Heart right ventricle (tissue), 16 donors: ENCODE measurements around the gene FGR. TPM values are rescaled to one million over a fixed set of nuclear protein-coding genes. Genes with fewer than 3 reads are reported as not detected.

Source experiments
- ATAC-seq, 8 donors: fragments of 200-7000 bp; cut with Tn5 transposase; one replicate each; pipeline ENCODE4 v1.9.1; 2020; ENCODE audit warnings: mild to moderate bottlenecking in 8 of 8, moderate library complexity in 8 of 8, moderate number of reproducible peaks in 1 of 8
- DNase-seq, 2 donors: peaks; one replicate each; pipeline ENCODE4 v3.0.0-alpha.2; 2020
- H3K27ac ChIP-seq, 10 donors: fragments of 200-600 bp; sonication (generic) in 2 of 10; one replicate each; pipeline versions ENCODE4 v1.5.0 to v1.8.0; 2020 to 2022; ENCODE audit warnings: mild to moderate bottlenecking in 3 of 10
- H3K27me3 ChIP-seq, 7 donors: fragments of 200-600 bp; one replicate each; pipeline ENCODE4 v1.8.0; 2021 to 2022; ENCODE audit warnings: mild to moderate bottlenecking in 2 of 7
- H3K36me3 ChIP-seq, 9 donors: fragments of 200-600 bp; sonication (generic) in 1 of 9; one replicate each; pipeline versions ENCODE4 v1.5.0 to v1.8.0; 2020 to 2022; ENCODE audit warnings: mild to moderate bottlenecking in 2 of 9
- H3K4me1 ChIP-seq, 9 donors: fragments of 200-600 bp; sonication (generic) in 1 of 9; one replicate each; pipeline versions ENCODE4 v1.5.0 to v1.8.0; 2020 to 2022; ENCODE audit warnings: mild to moderate bottlenecking in 4 of 9
- H3K4me3 ChIP-seq, 10 donors: fragments of 200-600 bp; sonication (generic) in 2 of 10; one replicate each; pipeline versions ENCODE4 v1.5.0 to v1.8.0; 2020 to 2022; ENCODE audit warnings: mild to moderate bottlenecking in 7 of 10, moderate library complexity in 2 of 10
- H3K9me3 ChIP-seq, 11 donors: fragments of 200-600 bp in 10 of 11; sonication (generic) in 2 of 11; one replicate each; pipeline versions ENCODE4 v1.5.0 to v1.8.0; 2013 to 2022; ENCODE audit warnings: mild to moderate bottlenecking in 2 of 11, control low read depth in 1 of 11, moderate library complexity in 1 of 11
- WGBS, 2 donors: extraction: QIAGEN DNeasy Blood & Tissue Kit; methylation state at CpG; one replicate each; pipeline ENCODE4 v1.1.7; 2013; ENCODE audit warnings: inconsistent platforms in 1 of 2; 5-methylcytosine and 5-hydroxymethylcytosine counted together
- intact Hi-C, 10 donors: fragments of 100-400 bp; cut with DNase I; formaldehyde crosslinking; loops; one replicate each; pipeline versions ENCODE4 v1.11.1 to v1.14.2; 2022
- polyA plus RNA-seq, 2 donors: library from polyadenylated mRNA; stranded (reverse); fragments of 200-250 nt; gene quantifications; one replicate each; pipeline ENCODE4 v1.2.3, GENCODE V29; 2013
- total RNA-seq, 10 donors: library from RNA; stranded (reverse); fragmentation: NEBNext Ultra II Directional in 3 of 10; extraction: Animal tissue kit (Norgen Biotek cat#: 25700) in 3 of 10; gene quantifications; one replicate each; pipeline versions ENCODE4 v1.2.1 to v1.2.4, GENCODE V29; 2021 to 2023
- TF ChIP-seq, protein P1 (sequence below), 9 donors: fragments of 200-600 bp; sonication (generic) in 2 of 9; IDR thresholded peaks; one replicate each; pipeline versions ENCODE4 v1.5.0 to v1.8.0; 2021 to 2022; ENCODE audit warnings: antibody characterized with exemption in 9 of 9, mild to moderate bottlenecking in 5 of 9, moderate library complexity in 1 of 9
- donor health status: Arrhythmogenic right ventricular cardiomyopathy.
- donor health status: ischemic (EF 13 %, LVEDD 7.1; RV severe dilation, severe dysfunction).
- donor health status: healthy with polysubstance abuse.
- donor health status: DM: no; HTN: yes; CAD: no.
- donor health status: DM: no; HTN: no; CAD: no.
- donor health status: ischemic (EF 25% LVEDD 6.9; RV normal size, moderate dysfunction).
- donor health status: ischemic (EF 25% LVEDD 5.7; RV mildly dilated, moderate dysfunction).
- donor health status: healthy.
- donor health status: DM: yes; HTN: yes; CAD: no.
- donor health status: Ischemic cardiomyopathy.
- donor health status: ischemic (EF 35%, LVEDD 5.7; RV mildly dilated, moderate dysfunction).
- donor health status: nonischemic (EF 11% LVEDD 7.7; RV severe dilation, severe dysfunction).
- donor health status: DM: yes; HTN: yes; CAD: no.
- donor health status: PGD.
- donor health status: ischemic (EF 29% LVEDD 5.4; RV normal size, mild dysfunction).
- donor health status: nonischemic (EF 23%, LVEDD 6.1; RV moderate dilation, normal function).

FGR gene
- total and polyA plus RNA-seq, 12 donors = 1.4 to 11.0 (median 3.2) TPM

DNA sequence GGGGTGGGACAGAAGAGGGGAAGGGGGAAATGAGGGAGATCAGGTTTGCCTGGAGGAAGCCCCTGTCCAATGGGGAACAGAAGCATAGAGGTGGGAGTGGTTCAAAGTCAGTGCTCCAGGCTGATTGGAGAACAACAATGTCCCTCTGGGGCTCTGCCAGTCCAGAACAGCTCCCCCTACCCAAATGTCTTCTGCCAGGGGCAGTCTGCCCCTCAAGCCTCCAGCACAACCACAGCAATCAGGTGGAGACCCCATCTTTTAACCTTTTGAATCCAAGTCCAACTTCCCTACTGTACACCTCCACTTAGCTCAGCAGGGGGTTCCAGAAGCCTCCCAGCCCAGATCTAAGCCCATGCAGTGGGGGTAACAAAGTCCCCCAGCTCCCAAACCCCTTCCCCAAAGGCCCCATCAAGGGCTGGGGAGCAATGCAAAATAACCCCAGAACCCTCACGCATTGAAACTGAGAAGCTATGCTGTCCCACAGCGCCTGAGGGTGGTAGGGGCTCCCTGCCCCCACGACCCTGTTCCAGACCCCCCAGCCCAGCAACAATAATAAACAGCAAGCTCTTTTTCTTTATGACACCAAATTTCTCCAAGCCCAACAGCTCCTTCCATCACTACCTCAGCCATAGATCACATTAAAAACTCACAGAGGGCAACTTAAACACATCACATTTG lies 34.3 kb downstream of the FGR start:
- WGBS, 2 donors = 46 to 57% methylated on average over 3 of the region's 3 CpGs
- intact Hi-C loops = loop anchor here in 9 of 10 donors (2.0 to 10.0 kb wide), 14 partner anchors 32 to 306 kb away; partner anchors contain the start of gene WASF2 (in 1 of the 9)

GRCh38 chr1:27599605-27600497 lies 35.1 kb downstream of the FGR start:
- peak overlapping the region; percentile 30 to 100 (median 96) for H3K27ac ChIP-seq
- TF ChIP-seq, protein P1, sequence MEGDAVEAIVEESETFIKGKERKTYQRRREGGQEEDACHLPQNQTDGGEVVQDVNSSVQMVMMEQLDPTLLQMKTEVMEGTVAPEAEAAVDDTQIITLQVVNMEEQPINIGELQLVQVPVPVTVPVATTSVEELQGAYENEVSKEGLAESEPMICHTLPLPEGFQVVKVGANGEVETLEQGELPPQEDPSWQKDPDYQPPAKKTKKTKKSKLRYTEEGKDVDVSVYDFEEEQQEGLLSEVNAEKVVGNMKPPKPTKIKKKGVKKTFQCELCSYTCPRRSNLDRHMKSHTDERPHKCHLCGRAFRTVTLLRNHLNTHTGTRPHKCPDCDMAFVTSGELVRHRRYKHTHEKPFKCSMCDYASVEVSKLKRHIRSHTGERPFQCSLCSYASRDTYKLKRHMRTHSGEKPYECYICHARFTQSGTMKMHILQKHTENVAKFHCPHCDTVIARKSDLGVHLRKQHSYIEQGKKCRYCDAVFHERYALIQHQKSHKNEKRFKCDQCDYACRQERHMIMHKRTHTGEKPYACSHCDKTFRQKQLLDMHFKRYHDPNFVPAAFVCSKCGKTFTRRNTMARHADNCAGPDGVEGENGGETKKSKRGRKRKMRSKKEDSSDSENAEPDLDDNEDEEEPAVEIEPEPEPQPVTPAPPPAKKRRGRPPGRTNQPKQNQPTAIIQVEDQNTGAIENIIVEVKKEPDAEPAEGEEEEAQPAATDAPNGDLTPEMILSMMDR (IDR thresholded peaks at IDR 0.05) = no peak
- WGBS, 2 donors = 42 to 46% methylated on average over 9 of the region's 9 CpGs
- ATAC-seq = no peak
- peaks cover 57 to 85% (median 83%) of the 10 kb centered on the region in 9 donors for H3K4me1 ChIP-seq
- DNase-seq = no peak
- peaks cover 0 to 9% (median 0%) of the 10 kb centered on the region in 9 donors for H3K36me3 ChIP-seq
- H3K4me3 ChIP-seq = peak overlapping the region in 6 of 10 donors; percentile 1 to 99 (median 26)
- no peaks in the 10 kb centered on the region for H3K9me3 ChIP-seq
- intact Hi-C loops = loop anchor here in 9 of 10 donors (2.0 to 10.0 kb wide), 14 partner anchors 31 to 305 kb away; partner anchors contain the start of gene WASF2 (in 1 of the 9)
- H3K27me3 ChIP-seq = peaks cover 0 to 4% (median 0%) of the 10 kb centered on the region in 7 donors

More for the DNA sequence above, 34.3 kb downstream of the FGR start:
- ATAC-seq = no peak
- Histone ChIP-seq H3K4me3 (peak overlapping the region in 6 of 10 donors; percentile 83 to 100 (median 96)), H3K27ac (peak overlapping the region in 8 of 10 donors; percentile 93 to 100 (median 98)), H3K4me1 (peaks cover 54 to 85% (median 77%) of the 10 kb centered on the region in 9 donors), H3K36me3 (peaks cover 0 to 7% (median 0%) of the 10 kb centered on the region in 9 donors), H3K27me3 (peaks cover 0 to 4% (median 0%) of the 10 kb centered on the region in 7 donors), H3K9me3 (no peaks in the 10 kb centered on the region)
- DNase-seq = no peak
- TF ChIP-seq, protein P1 (IDR thresholded peaks at IDR 0.05) = no peak

DNA sequence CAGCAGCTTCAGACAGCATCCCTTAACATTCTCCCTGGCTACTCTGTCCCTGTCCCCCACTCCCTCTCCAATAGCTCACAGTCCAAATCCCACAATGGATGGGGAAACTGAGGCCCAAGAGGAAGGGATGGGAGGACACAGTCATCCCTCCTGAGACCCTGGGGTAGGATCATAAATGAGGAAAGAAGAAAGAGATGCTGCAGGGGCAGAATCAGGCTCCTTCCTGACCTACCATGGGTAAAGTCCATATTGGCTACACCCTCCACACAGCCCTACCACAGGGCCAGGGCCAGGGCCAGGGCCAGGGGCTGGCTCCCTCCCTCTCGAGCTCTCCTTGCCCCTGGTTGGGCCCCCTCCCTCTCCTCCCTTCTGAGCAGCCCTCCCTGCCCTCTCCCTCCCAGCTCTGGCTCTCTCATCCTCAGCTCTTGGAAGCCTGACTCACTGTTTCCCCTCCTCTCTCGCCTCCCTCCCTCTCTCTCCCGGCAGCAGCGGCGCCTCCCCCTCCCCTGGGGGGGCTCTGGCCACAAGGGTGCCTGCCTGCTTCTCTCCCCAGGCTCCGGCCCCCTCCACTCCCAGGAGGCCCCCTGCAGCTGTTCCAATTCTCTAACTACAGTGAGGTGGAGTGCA lies 36.0 kb downstream of the FGR start:
- Histone ChIP-seq H3K9me3 (no peaks in the 10 kb centered on the region), H3K27ac (peak overlapping the region; percentile 30 to 100 (median 96)), H3K27me3 (peaks cover 0 to 4% (median 0%) of the 10 kb centered on the region in 7 donors), H3K4me1 (peaks cover 65 to 86% (median 85%) of the 10 kb centered on the region in 9 donors), H3K36me3 (peaks cover 0 to 9% (median 0%) of the 10 kb centered on the region in 9 donors), H3K4me3 (peak overlapping the region in 6 of 10 donors; percentile 1 to 34 (median 23))
- TF ChIP-seq, protein P1 (IDR thresholded peaks at IDR 0.05) = no peak
- ATAC-seq = peak; percentile 8 to 66 (median 58)
- intact Hi-C loops = loop anchor here in 1 of 10 donors (5.0 kb wide), 1 partner anchor 37 kb away; no protein-coding TSS in a partner anchor
- DNase-seq = peak; percentile 65 to 86
- WGBS, 2 donors = 0 to 9% methylated on average over 6 of the region's 6 CpGs
